ENCODE measurements around the gene DOCK11.
"Not testable (repeated sequence)": the region's sequence is repeated elsewhere in the genome, so short reads cannot be mapped to it uniquely, and the experiment has no call there.

The DOCK11 gene

GRCh38 chrX:118495061-118495921 is at the start of gene DOCK11:
TSS of gene DOCK11 (plus strand) at chrX:118495815. CDS start at chrX:118495972, 157 bp downstream.
- DNase-seq (ENCODE audit: low spot score): peak; percentile 73

GRCh38 chrX:118448273-118448783 is 47.3 kb upstream of the DOCK11 start:
- no peak for DNase-seq (ENCODE audit: low spot score)

GRCh38 chrX:118455013-118455412 is 40.6 kb upstream of the DOCK11 start:
- DNase-seq (ENCODE audit: low spot score): no peak

- peak; percentile 10 for DNase-seq (ENCODE audit: low spot score)
These were observed 36.1 kb upstream of the DOCK11 start for GRCh38 chrX:118459494-118459893.

GRCh38 chrX:118464501-118464900 is 31.1 kb upstream of the DOCK11 start:
- no peak for DNase-seq (ENCODE audit: low spot score)

- DNase-seq (ENCODE audit: low spot score): no peak
These were observed 27.5 kb upstream of the DOCK11 start for GRCh38 chrX:118468122-118468521.

GRCh38 chrX:118470721-118471347 is 24.8 kb upstream of the DOCK11 start:
- not testable (repeated sequence) for DNase-seq (ENCODE audit: low spot score)

- DNase-seq (ENCODE audit: low spot score): no peak
These were observed 21.0 kb upstream of the DOCK11 start for GRCh38 chrX:118474586-118474985.

- DNase-seq (ENCODE audit: low spot score): no peak
These were observed 19.7 kb upstream of the DOCK11 start for GRCh38 chrX:118475903-118476302.

- no peak for DNase-seq (ENCODE audit: low spot score)
These were observed 15.4 kb upstream of the DOCK11 start for GRCh38 chrX:118480172-118480571.

- not testable (repeated sequence) for DNase-seq (ENCODE audit: low spot score)
These were observed 13.2 kb upstream of the DOCK11 start for GRCh38 chrX:118482384-118482783.

- no peak for DNase-seq (ENCODE audit: low spot score)
These were observed 11.3 kb upstream of the DOCK11 start for GRCh38 chrX:118484216-118484903.

GRCh38 chrX:118486693-118487092 is 8.9 kb upstream of the DOCK11 start:
- DNase-seq (ENCODE audit: low spot score): not testable (repeated sequence)

GRCh38 chrX:118493016-118493415 is 2.6 kb upstream of the DOCK11 start:
- no peak for DNase-seq (ENCODE audit: low spot score)

GRCh38 chrX:118493653-118494297 is 1.8 kb upstream of the DOCK11 start:
- no peak for DNase-seq (ENCODE audit: low spot score)

- DNase-seq (ENCODE audit: low spot score): peak; percentile 51
These were observed 545 bp downstream of the DOCK11 start for GRCh38 chrX:118495958-118496762.

- DNase-seq (ENCODE audit: low spot score): peak; percentile 2
These were observed 1.1 kb downstream of the DOCK11 start for GRCh38 chrX:118496763-118497079.

GRCh38 chrX:118497180-118497818 is 1.7 kb downstream of the DOCK11 start:
- no peak for DNase-seq (ENCODE audit: low spot score)

GRCh38 chrX:118498351-118498750 is 2.7 kb downstream of the DOCK11 start:
- no peak for DNase-seq (ENCODE audit: low spot score)

GRCh38 chrX:118498755-118499154 is 3.1 kb downstream of the DOCK11 start:
- no peak for DNase-seq (ENCODE audit: low spot score)

- no peak for DNase-seq (ENCODE audit: low spot score)
These were observed 3.7 kb downstream of the DOCK11 start for GRCh38 chrX:118499295-118499694.

All from germinal center (tissue), 1 donor.